ENCODE data around the gene SVOP.

DNA sequence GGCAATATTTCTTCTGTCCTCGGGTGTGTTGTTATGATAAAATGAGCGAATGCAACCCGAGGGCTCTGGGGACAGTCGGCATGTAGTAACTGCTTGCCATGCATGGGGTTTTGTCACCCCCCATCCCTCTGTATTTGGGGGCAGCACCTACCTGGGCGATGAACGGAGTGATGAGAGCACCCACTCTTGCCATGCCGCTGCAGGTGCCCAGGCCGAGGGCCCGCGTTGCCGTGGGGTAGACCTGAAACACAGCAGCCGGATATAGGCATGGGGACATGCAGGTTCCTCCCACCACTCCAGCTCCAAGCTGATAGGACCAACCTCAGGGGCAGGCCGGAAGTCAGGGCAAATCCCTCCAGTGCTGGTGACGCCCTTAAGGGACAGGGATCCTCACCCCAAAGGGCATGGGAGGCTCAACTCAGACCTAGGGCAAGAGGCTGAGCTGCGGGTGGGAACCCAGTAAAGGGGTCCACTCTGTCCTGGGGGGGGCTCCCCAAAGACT, 105.2 kb downstream of the SVOP start:
- no peak for TF ChIP-seq POLR2A (IDR thresholded peaks at IDR 0.05)
- TF ChIP-seq, protein P1, sequence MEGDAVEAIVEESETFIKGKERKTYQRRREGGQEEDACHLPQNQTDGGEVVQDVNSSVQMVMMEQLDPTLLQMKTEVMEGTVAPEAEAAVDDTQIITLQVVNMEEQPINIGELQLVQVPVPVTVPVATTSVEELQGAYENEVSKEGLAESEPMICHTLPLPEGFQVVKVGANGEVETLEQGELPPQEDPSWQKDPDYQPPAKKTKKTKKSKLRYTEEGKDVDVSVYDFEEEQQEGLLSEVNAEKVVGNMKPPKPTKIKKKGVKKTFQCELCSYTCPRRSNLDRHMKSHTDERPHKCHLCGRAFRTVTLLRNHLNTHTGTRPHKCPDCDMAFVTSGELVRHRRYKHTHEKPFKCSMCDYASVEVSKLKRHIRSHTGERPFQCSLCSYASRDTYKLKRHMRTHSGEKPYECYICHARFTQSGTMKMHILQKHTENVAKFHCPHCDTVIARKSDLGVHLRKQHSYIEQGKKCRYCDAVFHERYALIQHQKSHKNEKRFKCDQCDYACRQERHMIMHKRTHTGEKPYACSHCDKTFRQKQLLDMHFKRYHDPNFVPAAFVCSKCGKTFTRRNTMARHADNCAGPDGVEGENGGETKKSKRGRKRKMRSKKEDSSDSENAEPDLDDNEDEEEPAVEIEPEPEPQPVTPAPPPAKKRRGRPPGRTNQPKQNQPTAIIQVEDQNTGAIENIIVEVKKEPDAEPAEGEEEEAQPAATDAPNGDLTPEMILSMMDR (IDR thresholded peaks at IDR 0.05) = no peak

Data from Peyer's patch (tissue), 4 donors.